ENCODE measurements around the gene SH3TC2.

SH3TC2 gene

GRCh38 chr5:148956477-148957385 lies 106.1 kb downstream of the SH3TC2 start:
- DNase-seq (ENCODE audit: low read depth) = no peak
- no peak for TF ChIP-seq CTCF (conservative IDR thresholded peaks at IDR 0.05; ENCODE audit: low read length)
- no peak overlapping the region for H3K4me3 ChIP-seq (ENCODE audit: low read length)

All from AG10803 (cell line).